HG03097 (cell line): ENCODE results near the gene SLC9A6.
"Not testable (repeated sequence)": the region's sequence is repeated elsewhere in the genome, so short reads cannot be mapped to it uniquely, and the experiment has no call there.

ENCODE experiments used
- ATAC-seq: cut with Tn5 transposase; IDR thresholded peaks from one replicate; pipeline ENCODE4 v1.9.1; 2021; ENCODE audit not compliant: unreplicated experiment, low FRiP score

The SLC9A6 gene

GRCh38 chrX:136059350-136059749, 74.1 kb downstream of the SLC9A6 start:
- ATAC-seq = no peak

GRCh38 chrX:136061286-136061685, 76.1 kb downstream of the SLC9A6 start:
- no peak for ATAC-seq

- no peak for ATAC-seq
Observed at GRCh38 chrX:136061696-136062095, 76.5 kb downstream of the SLC9A6 start.

- no peak for ATAC-seq
Observed at GRCh38 chrX:136063340-136064079, 78.3 kb downstream of the SLC9A6 start.

DNA sequence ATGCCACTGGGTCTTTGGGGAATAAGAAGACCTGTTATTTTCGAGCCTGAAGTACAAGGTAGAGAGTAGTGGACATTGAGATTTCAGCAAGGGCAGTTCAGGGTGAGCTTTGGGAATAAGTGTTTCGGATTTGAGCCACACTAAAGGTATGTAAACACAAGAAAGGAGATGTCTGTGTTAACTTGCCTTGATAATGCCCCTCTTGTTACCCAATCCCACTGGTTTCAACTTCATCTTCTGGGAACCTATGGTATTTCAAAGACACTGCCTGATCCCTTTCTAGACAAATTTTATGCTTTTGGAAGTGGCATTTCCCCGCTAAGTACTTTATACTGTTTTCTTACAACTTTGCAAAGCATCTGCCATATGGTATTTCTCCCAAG, 79.4 kb downstream of the SLC9A6 start:
- no peak for ATAC-seq

GRCh38 chrX:136065044-136065671, 79.9 kb downstream of the SLC9A6 start:
- no peak for ATAC-seq

DNA sequence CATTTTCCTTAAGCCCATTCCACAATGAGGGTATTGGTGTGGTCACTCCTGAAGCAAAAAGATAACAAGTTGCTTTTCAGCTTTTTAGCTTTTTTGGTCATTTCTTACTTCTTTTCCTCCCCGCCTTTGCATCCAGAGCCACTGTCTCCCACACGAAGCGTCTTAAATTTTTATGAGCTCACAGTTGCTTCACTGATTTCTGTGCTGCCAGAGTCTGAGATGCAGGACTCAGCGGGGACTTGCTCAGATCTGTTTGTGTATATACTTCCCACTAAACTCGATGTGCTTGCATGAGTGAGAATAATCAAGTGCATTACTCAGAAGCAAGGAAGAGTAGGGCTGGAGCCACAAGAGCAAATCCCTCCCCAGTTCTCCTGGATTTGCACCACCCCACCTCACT, 81.9 kb downstream of the SLC9A6 start:
- no peak for ATAC-seq

GRCh38 chrX:136067966-136068365, 82.7 kb downstream of the SLC9A6 start:
- ATAC-seq = no peak

GRCh38 chrX:136076942-136077341, 91.7 kb downstream of the SLC9A6 start:
- no peak for ATAC-seq

DNA sequence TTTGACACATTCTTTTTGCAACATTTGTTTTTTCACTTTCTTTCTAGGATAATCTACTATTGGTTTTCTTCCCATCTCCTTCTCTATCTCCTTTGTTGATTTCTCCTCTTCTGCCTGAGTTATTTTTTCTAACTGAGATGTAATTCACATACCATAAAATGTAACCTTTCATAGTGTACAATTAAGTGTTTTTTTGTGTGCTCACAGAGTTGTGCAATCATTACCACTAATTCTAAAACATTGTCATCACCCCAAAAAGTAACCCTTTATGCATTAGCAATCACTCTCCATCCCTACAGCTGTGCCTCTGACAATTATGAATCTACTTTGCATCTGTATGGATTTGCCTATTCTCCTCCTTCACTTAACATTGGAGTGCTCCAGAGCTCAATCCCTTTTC, 95.5 kb downstream of the SLC9A6 start:
- ATAC-seq = no peak

DNA sequence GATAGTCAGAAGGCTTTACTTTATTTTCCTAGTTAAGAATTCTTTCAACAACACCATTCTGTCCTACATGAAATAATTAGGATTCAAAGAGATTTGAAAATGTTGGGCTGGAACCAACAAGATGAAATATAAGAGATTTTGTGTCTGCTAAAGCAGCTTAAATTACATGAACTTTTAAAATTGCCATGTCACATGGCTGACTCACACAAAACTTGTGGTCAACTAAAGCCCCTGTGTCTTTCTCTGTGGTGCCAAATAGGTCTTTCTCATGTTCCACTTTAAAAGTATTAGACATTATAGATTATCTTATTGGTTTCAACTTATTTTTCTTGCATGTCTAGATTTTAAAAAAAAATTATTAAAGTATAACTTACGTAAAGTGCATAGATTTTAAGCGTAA, 101.3 kb downstream of the SLC9A6 start:
- ATAC-seq = no peak

GRCh38 chrX:136091898-136092297, 106.7 kb downstream of the SLC9A6 start:
- not testable (repeated sequence) for ATAC-seq

DNA sequence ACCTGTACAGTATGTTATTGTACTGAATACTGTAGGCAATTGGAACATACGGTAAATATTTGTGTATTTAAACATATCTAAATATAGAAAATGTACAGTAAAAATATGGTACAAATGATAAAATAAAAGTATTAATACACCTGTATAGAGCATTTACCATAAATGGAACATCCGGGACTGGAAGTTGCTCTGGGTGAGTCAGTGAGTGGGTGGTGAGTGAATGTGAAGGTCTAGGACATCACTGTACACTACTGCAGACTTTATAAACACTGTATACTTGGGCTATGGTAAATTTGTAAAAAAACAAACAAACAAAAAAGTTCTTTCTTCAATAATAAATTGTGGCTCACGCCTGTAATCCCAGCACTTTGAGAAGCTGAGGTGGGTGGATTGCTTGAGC, 109.7 kb downstream of the SLC9A6 start:
- ATAC-seq = no peak
